Stimulated activated CD8-positive, alpha-beta memory T cell treated with anti-CD3 and anti-CD28 coated beads, Interleukin-2, amount 100 ng/mL, for 48 hours (primary cell): ENCODE results near the gene ORC2.

Experiments
- DNase-seq, 2 donors: peaks; one replicate each; pipeline ENCODE4 v3.0.0-alpha.2; 2020; ENCODE audit warnings: low read depth in 2 of 2

ORC2 gene

DNA sequence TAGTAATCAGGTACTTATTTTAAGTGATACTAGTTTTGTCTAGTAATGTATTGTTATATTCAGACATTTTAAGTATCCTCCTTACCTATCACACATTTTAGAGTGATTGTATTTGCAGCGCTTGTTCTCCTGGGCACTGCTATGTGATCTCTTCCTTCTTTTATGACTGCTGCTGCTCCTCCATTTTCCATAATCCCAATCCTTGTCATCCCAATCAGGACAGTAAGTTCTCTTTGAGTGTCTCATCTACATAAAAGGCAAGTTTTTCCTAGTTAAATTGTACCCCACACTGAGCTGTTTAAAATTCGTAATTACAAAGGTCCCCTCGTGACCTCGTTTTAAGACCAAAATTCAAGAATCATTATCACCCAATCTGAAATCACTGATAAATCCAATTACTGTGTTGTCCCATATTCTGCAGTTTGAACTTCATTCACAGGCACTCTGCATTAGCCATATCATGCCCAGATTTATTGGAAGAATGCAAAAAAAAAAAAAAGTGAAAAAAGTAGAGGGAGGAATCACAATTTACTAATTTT is 101.8 kb downstream of the ORC2 start:
- no peak for DNase-seq

GRCh38 chr2:200860092-200860795 is 103.2 kb downstream of the ORC2 start:
- no peak for DNase-seq
